ENCODE results near the gene KCNQ1.

- TF ChIP-seq CTCF (IDR thresholded peaks at IDR 0.05), result no peak
- no peak for TF ChIP-seq POLR2AphosphoS5 (IDR thresholded peaks at IDR 0.05)
Measured at GRCh38 chr11:2708757-2709281, 264.0 kb downstream of the KCNQ1 start.

Measured in upper lobe of left lung (tissue), 4 donors.